Measurements from ENCODE around the gene RCN2. TPM values are rescaled to one million over a fixed set of nuclear protein-coding genes. Genes with fewer than 3 reads are reported as not detected.

The RCN2 gene
- total RNA-seq, 1 experiment from 2014 or later = 82.7 TPM

GRCh38 chr15:76979331-76979925 is 47.9 kb downstream of the RCN2 start:
- no TSS peak for BruUV-seq (replicated peaks)
- no peaks in the 10 kb centered on the region for H3F3A ChIP-seq (ENCODE audit: low read length, unreplicated experiment)
- POLR2A ChIA-PET (ENCODE audit: unreplicated experiment) = no interaction called here

GRCh38 chr15:76979996-76980520 is 48.5 kb downstream of the RCN2 start:
- H3K9me3 ChIP-seq (ENCODE audit: low read length) = no peaks in the 10 kb centered on the region
- no peaks in the 10 kb centered on the region for H3K36me3 ChIP-seq (ENCODE audit: low read depth, low read length)
- ATAC-seq (no peak), DNase-seq (no peak)
- no peak overlapping the region for H3K9ac ChIP-seq (ENCODE audit: low read length)
- no peak overlapping the region for H3K4me3 ChIP-seq (ENCODE audit: low read length)
- no peak overlapping the region for H3K27ac ChIP-seq (ENCODE audit: low read length)
- peaks cover 8% of the 10 kb centered on the region for H3K27me3 ChIP-seq (ENCODE audit: low read length)
- no peaks in the 10 kb centered on the region for H3F3A ChIP-seq (ENCODE audit: low read length, unreplicated experiment)
- intact Hi-C loops (cut with micrococcal nuclease) = no loop called here
- H2AFZ ChIP-seq (ENCODE audit: low read length) = no peak overlapping the region
- no peak overlapping the region for H3K4me2 ChIP-seq (ENCODE audit: low read length)
- no peaks in the 10 kb centered on the region for H3K4me1 ChIP-seq (ENCODE audit: insufficient read depth, low read length)
- TF ChIP-seq EZH2phosphoT487 (IDR thresholded peaks at IDR 0.05; ENCODE audit: borderline replicate concordance, low read length) = no peak
- no peak for TF ChIP-seq CTCF (conservative IDR thresholded peaks at IDR 0.05; ENCODE audit: low read depth, low read length)
- TF ChIP-seq EZH2 (IDR thresholded peaks at IDR 0.05; ENCODE audit: low read length, unreplicated experiment) = no peak
- H3K9me2 ChIP-seq (replicated peaks; ENCODE audit: low read length) = no peaks in the 10 kb centered on the region
- ChIA-PET CTCF (no interaction called here), POLR2A (ENCODE audit: unreplicated experiment) (no interaction called here)
- H4K20me1 ChIP-seq (ENCODE audit: low read length) = no peaks in the 10 kb centered on the region
- BruUV-seq (replicated peaks) = no TSS peak
- no peaks in the 10 kb centered on the region for H3K79me2 ChIP-seq (ENCODE audit: low read length)

More at GRCh38 chr15:76979331-76979925, 47.9 kb downstream of the RCN2 start:
- Histone ChIP-seq H2AFZ (ENCODE audit: low read length) (no peak overlapping the region), H3K79me2 (ENCODE audit: low read length) (no peaks in the 10 kb centered on the region), H3K4me1 (ENCODE audit: insufficient read depth, low read length) (no peaks in the 10 kb centered on the region), H3K27ac (ENCODE audit: low read length) (no peak overlapping the region), H3K27me3 (ENCODE audit: low read length) (peaks cover 8% of the 10 kb centered on the region), H3K4me2 (ENCODE audit: low read length) (no peak overlapping the region), H3K9me3 (ENCODE audit: low read length) (no peaks in the 10 kb centered on the region), H3K9me2 (replicated peaks; ENCODE audit: low read length) (no peaks in the 10 kb centered on the region), H4K20me1 (ENCODE audit: low read length) (no peaks in the 10 kb centered on the region), H3K9ac (ENCODE audit: low read length) (no peak overlapping the region), H3K4me3 (ENCODE audit: low read length) (no peak overlapping the region), H3K36me3 (ENCODE audit: low read depth, low read length) (no peaks in the 10 kb centered on the region)
- intact Hi-C loops (cut with micrococcal nuclease) = no loop called here
- TF ChIP-seq CTCF (conservative IDR thresholded peaks at IDR 0.05; ENCODE audit: low read depth, low read length) (no peak), EZH2phosphoT487 (IDR thresholded peaks at IDR 0.05; ENCODE audit: borderline replicate concordance, low read length) (no peak), EZH2 (IDR thresholded peaks at IDR 0.05; ENCODE audit: low read length, unreplicated experiment) (no peak)
- no peak for DNase-seq
- CTCF ChIA-PET = no interaction called here
- no peak for ATAC-seq

GRCh38 chr15:76982356-76982755 is 50.8 kb downstream of the RCN2 start:
- H3K36me3 ChIP-seq (ENCODE audit: low read depth, low read length) = no peaks in the 10 kb centered on the region
- ATAC-seq (no peak), DNase-seq (no peak)
- H3K4me3 ChIP-seq (ENCODE audit: low read length) = no peak overlapping the region
- ChIA-PET POLR2A (ENCODE audit: unreplicated experiment) (no interaction called here), CTCF (no interaction called here)
- no peak overlapping the region for H3K9ac ChIP-seq (ENCODE audit: low read length)
- no peak overlapping the region for H3K27ac ChIP-seq (ENCODE audit: low read length)
- H2AFZ ChIP-seq (ENCODE audit: low read length) = no peak overlapping the region
- no peaks in the 10 kb centered on the region for H4K20me1 ChIP-seq (ENCODE audit: low read length)
- no peaks in the 10 kb centered on the region for H3K9me3 ChIP-seq (ENCODE audit: low read length)
- H3K4me1 ChIP-seq (ENCODE audit: insufficient read depth, low read length) = no peaks in the 10 kb centered on the region
- intact Hi-C loops (cut with micrococcal nuclease) = no loop called here
- H3K79me2 ChIP-seq (ENCODE audit: low read length) = no peaks in the 10 kb centered on the region
- H3K9me2 ChIP-seq (replicated peaks; ENCODE audit: low read length) = no peaks in the 10 kb centered on the region
- no TSS peak for BruUV-seq (replicated peaks)
- H3F3A ChIP-seq (ENCODE audit: low read length, unreplicated experiment) = no peaks in the 10 kb centered on the region
- H3K4me2 ChIP-seq (ENCODE audit: low read length) = no peak overlapping the region
- no peak for TF ChIP-seq EZH2 (IDR thresholded peaks at IDR 0.05; ENCODE audit: low read length, unreplicated experiment)
- no peak for TF ChIP-seq EZH2phosphoT487 (IDR thresholded peaks at IDR 0.05; ENCODE audit: borderline replicate concordance, low read length)
- no peak for TF ChIP-seq CTCF (conservative IDR thresholded peaks at IDR 0.05; ENCODE audit: low read depth, low read length)
- no peaks in the 10 kb centered on the region for H3K27me3 ChIP-seq (ENCODE audit: low read length)
